Aorta (tissue), 5 donors: ENCODE data around the gene IL21R. TPM values are rescaled to one million over a fixed set of nuclear protein-coding genes. Genes with fewer than 3 reads are reported as not detected.

ENCODE experiments used
- ATAC-seq: fragments of 200-7000 bp; cut with Tn5 transposase; one replicate; pipeline ENCODE4 v1.9.1; 2022; ENCODE audit warnings: moderate library complexity; ENCODE audit not compliant: low FRiP score
- DNase-seq, 2 donors: peaks; one replicate each; pipeline ENCODE4 v3.0.0-alpha.2; 2020
- H3K27ac ChIP-seq, 2 donors: one replicate each; pipeline ENCODE4 v1.5.1; 2013; ENCODE audit warnings: low read length in 2 of 2, mild to moderate bottlenecking in 2 of 2, moderate library complexity in 2 of 2, control low read depth in 1 of 2, inconsistent platforms in 1 of 2, low read depth in 1 of 2
- H3K27me3 ChIP-seq, 2 donors: one replicate each; pipeline ENCODE4 v1.6.1; 2013; ENCODE audit warnings: control low read depth in 1 of 2, low read length in 1 of 2, mild to moderate bottlenecking in 1 of 2, moderate library complexity in 1 of 2; ENCODE audit not compliant: insufficient read depth in 2 of 2, control insufficient read depth in 1 of 2
- H3K36me3 ChIP-seq, 2 donors: one replicate each; pipeline ENCODE4 v1.6.1; 2013; ENCODE audit warnings: control low read depth in 1 of 2, low read length in 1 of 2, mild to moderate bottlenecking in 1 of 2; ENCODE audit not compliant: insufficient read depth in 2 of 2, control insufficient read depth in 1 of 2
- H3K4me1 ChIP-seq, 2 donors: one replicate each; pipeline ENCODE4 v1.6.1; 2013; ENCODE audit warnings: low read length in 2 of 2, control low read depth in 1 of 2, mild to moderate bottlenecking in 1 of 2, moderate library complexity in 1 of 2; ENCODE audit not compliant: insufficient read depth in 2 of 2, control insufficient read depth in 1 of 2
- H3K4me3 ChIP-seq, 2 donors: one replicate each; pipeline ENCODE4 v1.5.1; 2013; ENCODE audit warnings: low read length in 2 of 2, control low read depth in 1 of 2, mild to moderate bottlenecking in 1 of 2
- H3K9me3 ChIP-seq: one replicate; pipeline ENCODE4 v1.6.1; 2013; ENCODE audit warnings: mild to moderate bottlenecking, low read length; ENCODE audit not compliant: control insufficient read depth
- WGBS, 2 donors: extraction: QIAGEN DNeasy Blood & Tissue Kit; methylation state at CpG; one replicate each; pipeline ENCODE4 v1.1.7; 2013; 5-methylcytosine and 5-hydroxymethylcytosine counted together
- intact Hi-C, 2 donors: fragments of 100-400 bp; cut with DNase I; formaldehyde crosslinking; loops; one replicate each; pipeline versions ENCODE4 v1.14.2 to v1.15.0; 2022
- polyA plus RNA-seq, 2 donors: library from polyadenylated mRNA; stranded (reverse); fragments of 200-250 nt; gene quantifications; one replicate each; pipeline ENCODE4 v1.2.3, GENCODE V29; 2013
- total RNA-seq, 2 donors: library from RNA; stranded (reverse); fragmentation: NEBNext Ultra II Directional; extraction: Animal tissue kit (Norgen Biotek cat#: 25700); gene quantifications; one replicate each; pipeline ENCODE4 v1.2.1, GENCODE V29; 2021
- donor health status: healthy with polysubstance abuse.
- donor health status: Bipolar disorder and iron deficiency.
- donor health status: DM: no; HTN: no; CAD: no.
- donor health status: DM: no; HTN: no; CAD: no.
- donor health status: DM: yes; HTN: yes; CAD: no.

IL21R gene
- total and polyA plus RNA-seq, 4 donors, result 0.08 to 3.8 (median 0.65) TPM; not detected in 1

- ATAC-seq, result no peak
- Histone ChIP-seq H3K4me3 (no peak overlapping the region), H3K27ac (no peak overlapping the region), H3K4me1 (no peaks in the 10 kb centered on the region), H3K9me3 (peaks cover 6% of the 10 kb centered on the region), H3K27me3 (no peaks in the 10 kb centered on the region), H3K36me3 (no peaks in the 10 kb centered on the region)
- DNase-seq, result no peak
- intact Hi-C loops, result loop anchor here (5.0 to 10.0 kb wide), 2 partner anchors 64 to 209 kb away; no protein-coding TSS in a partner anchor
Measured at GRCh38 chr16:27381236-27381635, 20.7 kb upstream of the IL21R start.

DNA sequence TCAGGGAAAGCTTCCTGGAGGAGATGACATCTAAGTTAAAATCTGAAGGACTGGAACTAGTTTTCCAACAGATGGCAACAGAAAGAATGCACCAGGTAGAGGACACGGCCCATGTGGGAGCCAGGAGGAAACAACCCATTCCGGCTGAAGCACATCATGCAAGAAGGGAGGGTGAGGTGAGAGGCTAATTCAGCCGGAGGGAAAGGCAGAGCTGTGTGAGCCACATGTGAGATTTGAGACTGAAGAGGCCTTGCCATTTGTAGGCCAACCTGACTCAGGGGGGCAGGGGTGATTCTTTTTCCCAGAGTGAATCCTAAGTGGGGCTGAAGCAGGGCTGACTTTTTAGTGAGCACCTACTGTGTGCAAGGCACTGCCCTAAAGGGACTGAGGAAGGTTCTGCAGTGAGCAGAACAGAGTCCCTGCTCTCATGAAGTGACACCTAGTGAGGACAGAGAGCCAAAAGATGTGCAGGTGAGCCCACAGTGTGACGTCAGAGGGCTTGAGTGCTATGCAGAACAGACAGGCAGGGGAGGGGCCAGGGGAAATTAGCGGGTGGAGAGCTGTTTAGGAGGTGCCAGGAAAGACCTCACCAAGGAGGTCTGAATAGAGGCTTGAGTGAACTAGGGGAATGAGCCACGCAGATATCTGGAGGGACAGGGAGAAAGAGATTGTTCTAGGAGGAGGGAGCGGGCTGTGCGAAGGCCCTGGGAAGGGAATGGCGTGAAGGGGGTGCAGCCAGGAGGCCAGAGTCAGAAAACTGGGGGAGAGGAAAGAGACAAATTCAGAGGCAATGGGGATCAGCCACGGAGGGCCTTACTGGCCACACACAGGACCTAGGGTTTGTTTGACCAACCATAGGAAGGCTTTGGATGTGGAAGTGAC, 19.8 kb upstream of the IL21R start:
- Histone ChIP-seq H3K27ac (no peak overlapping the region), H3K36me3 (no peaks in the 10 kb centered on the region), H3K4me3 (no peak overlapping the region), H3K4me1 (no peaks in the 10 kb centered on the region), H3K27me3 (no peaks in the 10 kb centered on the region), H3K9me3 (peaks cover 6% of the 10 kb centered on the region)
- WGBS, 2 donors, result 69 to 77% methylated on average over 10 of the region's 10 CpGs
- ATAC-seq, result no peak
- peak in 1 of 2 donors; percentile 17 for DNase-seq
- intact Hi-C loops, result loop anchor here (5.0 to 10.0 kb wide), 2 partner anchors 63 to 210 kb away; no protein-coding TSS in a partner anchor

GRCh38 chr16:27383556-27384243, 18.3 kb upstream of the IL21R start:
- Histone ChIP-seq H3K27me3 (no peaks in the 10 kb centered on the region), H3K36me3 (no peaks in the 10 kb centered on the region), H3K4me1 (no peaks in the 10 kb centered on the region), H3K27ac (no peak overlapping the region), H3K9me3 (peaks cover 8% of the 10 kb centered on the region), H3K4me3 (no peak overlapping the region)
- WGBS, 2 donors, result 81 to 89% methylated on average over 15 of the region's 15 CpGs
- ATAC-seq, result no peak
- peak in 1 of 2 donors; percentile 85 for DNase-seq
- intact Hi-C loops, result loop anchor here (5.0 to 10.0 kb wide), 2 partner anchors 61 to 211 kb away; no protein-coding TSS in a partner anchor

- no peaks in the 10 kb centered on the region for H3K36me3 ChIP-seq
- ATAC-seq (no peak), DNase-seq (no peak)
- H3K4me3 ChIP-seq, result no peak overlapping the region
- no peaks in the 10 kb centered on the region for H3K4me1 ChIP-seq
- WGBS, 2 donors, result 63 to 71% methylated on average over 5 of the region's 5 CpGs
- intact Hi-C loops, result loop anchor here (5.0 to 10.0 kb wide), 2 partner anchors 60 to 212 kb away; no protein-coding TSS in a partner anchor
- peaks cover 10% of the 10 kb centered on the region for H3K9me3 ChIP-seq
- no peaks in the 10 kb centered on the region for H3K27me3 ChIP-seq
- H3K27ac ChIP-seq, result no peak overlapping the region
Measured at GRCh38 chr16:27384425-27384824, 17.5 kb upstream of the IL21R start.

GRCh38 chr16:27385398-27385797, 16.6 kb upstream of the IL21R start:
- no peak overlapping the region for H3K4me3 ChIP-seq
- no peaks in the 10 kb centered on the region for H3K27me3 ChIP-seq
- DNase-seq, result no peak
- no peaks in the 10 kb centered on the region for H3K4me1 ChIP-seq
- peaks cover 10% of the 10 kb centered on the region for H3K9me3 ChIP-seq
- no peak overlapping the region for H3K27ac ChIP-seq
- WGBS, 2 donors, result 87 to 89% methylated on average over 7 of the region's 7 CpGs
- intact Hi-C loops, result loop anchor here in 1 of 2 donors (10.0 kb wide), 1 partner anchor 59 kb away; no protein-coding TSS in a partner anchor
- no peak for ATAC-seq
- H3K36me3 ChIP-seq, result no peaks in the 10 kb centered on the region

DNA sequence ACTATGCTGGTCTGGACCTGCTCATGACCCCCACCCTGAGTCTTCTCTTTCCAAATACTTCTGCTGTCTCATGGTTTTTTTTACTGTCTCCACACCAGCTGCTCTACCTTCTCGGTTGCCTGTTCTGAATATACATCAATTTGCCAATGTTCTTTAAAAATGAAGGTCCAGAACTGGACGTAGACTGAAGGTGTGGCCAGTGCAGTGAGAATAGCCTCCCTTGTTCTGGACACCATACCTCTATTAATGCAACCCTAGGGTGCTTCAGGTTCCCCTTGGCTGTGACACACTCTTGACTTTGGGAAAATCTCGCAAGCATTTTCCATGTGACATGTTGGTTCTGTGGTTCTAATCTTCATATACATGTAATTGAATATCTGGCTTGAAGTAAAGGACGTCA, 15.3 kb upstream of the IL21R start:
- H3K27ac ChIP-seq, result no peak overlapping the region
- H3K27me3 ChIP-seq, result no peaks in the 10 kb centered on the region
- no peaks in the 10 kb centered on the region for H3K36me3 ChIP-seq
- ATAC-seq (no peak), DNase-seq (no peak)
- H3K9me3 ChIP-seq, result peaks cover 9% of the 10 kb centered on the region
- WGBS, 2 donors, result 69 to 78% methylated on average over 4 of the region's 4 CpGs
- intact Hi-C loops, result loop anchor here in 1 of 2 donors (10.0 kb wide), 1 partner anchor 58 kb away; no protein-coding TSS in a partner anchor
- H3K4me1 ChIP-seq, result no peaks in the 10 kb centered on the region
- no peak overlapping the region for H3K4me3 ChIP-seq

GRCh38 chr16:27387724-27388123, 14.2 kb upstream of the IL21R start:
- Histone ChIP-seq H3K9me3 (peaks cover 6% of the 10 kb centered on the region), H3K4me3 (no peak overlapping the region), H3K4me1 (no peaks in the 10 kb centered on the region), H3K36me3 (no peaks in the 10 kb centered on the region), H3K27ac (no peak overlapping the region), H3K27me3 (no peaks in the 10 kb centered on the region)
- no peak for ATAC-seq
- 67 to 76% methylated on average over 1 of the region's 1 CpG for WGBS, 2 donors
- DNase-seq, result no peak
- intact Hi-C loops, result loop anchor here in 1 of 2 donors (10.0 kb wide), 1 partner anchor 57 kb away; no protein-coding TSS in a partner anchor

- WGBS, 2 donors, result 82% methylated on average over 8 of the region's 8 CpGs
- Histone ChIP-seq H3K27ac (no peak overlapping the region), H3K27me3 (no peaks in the 10 kb centered on the region), H3K9me3 (peaks cover 6% of the 10 kb centered on the region), H3K4me3 (no peak overlapping the region), H3K36me3 (no peaks in the 10 kb centered on the region), H3K4me1 (no peaks in the 10 kb centered on the region)
- intact Hi-C loops, result loop anchor here in 1 of 2 donors (10.0 kb wide), 1 partner anchor 55 kb away; no protein-coding TSS in a partner anchor
- no peak for DNase-seq
- no peak for ATAC-seq
Measured at GRCh38 chr16:27389272-27389961, 12.6 kb upstream of the IL21R start.
